ENCODE data around the gene UCK1. TPM values are rescaled to one million over a fixed set of nuclear protein-coding genes. Genes with fewer than 3 reads are reported as not detected.

UCK1 gene
- polyA plus RNA-seq, 6 donors from 2014 or later = 16.8 to 30.6 (median 21.3) TPM

DNA sequence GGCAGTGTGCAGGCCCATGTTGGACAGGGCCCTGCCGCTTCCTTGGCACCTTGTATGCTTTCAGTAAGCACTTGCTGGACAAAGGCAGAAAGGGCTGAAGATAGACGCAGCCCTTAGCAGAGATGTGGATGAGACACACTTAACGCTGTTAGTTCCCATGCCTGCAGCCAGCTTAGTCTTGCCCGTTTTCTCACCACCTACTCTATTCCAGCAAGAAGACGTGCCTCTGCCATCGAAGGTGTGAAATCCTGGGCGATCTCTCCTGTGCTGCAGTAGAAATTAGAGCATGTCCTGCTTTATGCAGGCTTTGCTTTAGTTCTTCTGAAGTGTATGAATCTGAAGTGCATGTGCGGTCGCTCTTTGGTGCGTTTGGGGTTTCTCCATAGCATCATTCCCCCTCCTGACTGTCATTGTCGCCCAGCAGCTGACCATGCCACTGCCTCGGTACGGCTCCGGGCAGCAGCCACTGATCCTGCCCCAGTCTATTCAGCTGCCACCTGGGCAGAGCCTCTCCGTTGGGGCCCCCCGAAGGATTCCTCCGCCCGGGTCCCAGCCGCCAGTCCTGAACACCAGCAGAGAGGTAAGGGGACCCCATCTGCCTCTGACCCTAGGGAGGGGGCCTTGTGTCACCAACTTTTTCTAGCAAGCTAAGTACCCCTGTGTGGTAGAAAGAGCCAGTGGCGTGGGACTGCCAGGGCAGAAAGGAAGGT, 39.9 kb downstream of the UCK1 start:
- no peak overlapping the region for H3K4me3 Mint-ChIP-seq
- peaks cover 17 to 43% of the 10 kb centered on the region in 2 donors for H3K36me3 Mint-ChIP-seq
- H3K4me1 Mint-ChIP-seq = peaks cover 7 to 16% (median 8%) of the 10 kb centered on the region in 3 donors
- no peaks in the 10 kb centered on the region for H3K9me3 Mint-ChIP-seq
- DNase-seq = no peak
- ATAC-seq (ENCODE audit: low read depth in 2 of 2) = no peak
- H3K27me3 Mint-ChIP-seq = no peaks in the 10 kb centered on the region
- peak overlapping the region in 3 of 6 donors; percentile 42 to 89 (median 84) for H3K27ac Mint-ChIP-seq

DNA sequence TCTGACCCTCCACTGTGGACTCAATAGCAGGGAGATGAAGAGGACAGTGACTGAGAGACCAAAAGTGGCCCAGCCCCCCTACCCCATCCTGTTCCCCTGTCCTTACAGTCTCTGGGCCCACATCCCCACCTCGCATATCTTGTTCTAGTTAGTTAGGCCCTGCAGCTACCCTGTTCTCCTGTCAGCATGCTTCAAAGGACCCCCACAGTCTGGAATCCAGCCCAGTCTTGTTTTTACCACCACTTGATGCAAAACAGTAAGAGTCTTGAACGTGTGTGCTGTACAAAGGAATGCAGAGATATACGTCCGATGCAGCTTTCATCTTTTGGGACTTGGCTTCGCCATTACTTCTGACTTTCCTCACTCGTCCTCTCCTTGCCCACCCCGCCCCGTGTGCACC, 40.5 kb downstream of the UCK1 start:
- Mint-ChIP-seq H3K27me3 (no peaks in the 10 kb centered on the region), H3K36me3 (peaks cover 17 to 47% of the 10 kb centered on the region in 2 donors), H3K9me3 (no peaks in the 10 kb centered on the region), H3K4me1 (peaks cover 7 to 16% (median 8%) of the 10 kb centered on the region in 3 donors), H3K4me3 (peak overlapping the region in 1 of 8 donors; percentile 59), H3K27ac (peak overlapping the region in 3 of 6 donors; percentile 24 to 75 (median 29))
- ATAC-seq (ENCODE audit: low read depth in 2 of 2) = no peak
- DNase-seq = no peak

DNA sequence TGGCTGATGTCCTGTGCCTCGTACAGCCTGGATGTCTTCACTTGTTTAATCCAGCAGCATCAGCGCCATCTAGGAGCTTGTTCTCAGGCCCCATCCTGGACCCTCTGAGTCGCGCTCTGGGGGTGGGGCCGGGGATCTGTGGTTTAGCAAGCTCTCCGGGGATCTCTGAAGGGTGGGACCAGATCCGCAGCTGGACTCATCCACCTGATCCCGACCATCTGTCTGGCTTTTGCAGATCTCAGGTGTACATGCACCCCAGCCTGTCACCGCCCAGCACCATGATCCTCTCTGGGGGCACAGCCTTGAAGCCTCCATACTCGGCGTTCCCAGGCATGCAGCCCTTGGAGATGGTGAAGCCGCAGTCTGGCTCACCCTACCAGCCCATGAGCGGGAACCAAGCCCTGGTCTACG, 43.4 kb downstream of the UCK1 start:
- DNase-seq (no peak), ATAC-seq (ENCODE audit: low read depth in 2 of 2) (no peak)
- H3K27me3 Mint-ChIP-seq = no peaks in the 10 kb centered on the region
- H3K4me3 Mint-ChIP-seq = peak overlapping the region in 1 of 8 donors; percentile 33
- H3K36me3 Mint-ChIP-seq = peaks cover 10 to 42% of the 10 kb centered on the region in 2 donors
- peak overlapping the region in 1 of 6 donors; percentile 54 for H3K27ac Mint-ChIP-seq
- H3K9me3 Mint-ChIP-seq = no peaks in the 10 kb centered on the region
- H3K4me1 Mint-ChIP-seq = peaks cover 7 to 16% (median 8%) of the 10 kb centered on the region in 3 donors

GRCh38 chr9:131487001-131487400, 44.1 kb downstream of the UCK1 start:
- Mint-ChIP-seq H3K9me3 (no peaks in the 10 kb centered on the region), H3K27ac (no peak overlapping the region), H3K27me3 (no peaks in the 10 kb centered on the region), H3K4me1 (peaks cover 7 to 18% (median 11%) of the 10 kb centered on the region in 3 donors), H3K4me3 (no peak overlapping the region), H3K36me3 (peaks cover 13 to 48% of the 10 kb centered on the region in 2 donors)
- ATAC-seq (ENCODE audit: low read depth in 2 of 2) (no peak), DNase-seq (no peak)

- Mint-ChIP-seq H3K27me3 (no peaks in the 10 kb centered on the region), H3K4me3 (no peak overlapping the region), H3K27ac (no peak overlapping the region), H3K36me3 (peaks cover 13 to 49% of the 10 kb centered on the region in 2 donors), H3K4me1 (peaks cover 7 to 21% (median 12%) of the 10 kb centered on the region in 3 donors), H3K9me3 (no peaks in the 10 kb centered on the region)
- no peak for DNase-seq
- ATAC-seq (ENCODE audit: low read depth in 2 of 2) = no peak
Observed at GRCh38 chr9:131485728-131486422, 45.2 kb downstream of the UCK1 start.

DNA sequence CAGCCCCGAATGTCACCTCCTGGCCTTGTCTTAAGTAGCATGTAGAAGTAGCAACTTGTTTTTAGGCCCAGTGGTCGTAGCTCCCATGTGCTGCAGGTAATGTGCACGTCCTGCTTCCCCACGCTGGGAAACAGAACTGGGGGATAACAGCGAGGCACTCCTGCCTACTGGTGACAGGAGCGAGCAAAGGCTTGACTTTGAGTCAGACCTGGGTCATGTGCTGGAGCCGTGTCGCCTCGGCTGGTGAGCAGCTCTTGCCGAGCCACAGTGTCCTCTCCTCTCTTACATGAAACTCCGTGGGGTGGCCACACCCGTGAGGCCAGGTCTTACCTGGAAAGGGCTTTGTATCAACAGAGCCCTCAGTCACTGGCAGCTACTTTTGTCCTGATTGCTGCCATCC, 45.9 kb downstream of the UCK1 start:
- Mint-ChIP-seq H3K27ac (no peak overlapping the region), H3K4me3 (no peak overlapping the region), H3K36me3 (peaks cover 13 to 43% of the 10 kb centered on the region in 2 donors), H3K27me3 (no peaks in the 10 kb centered on the region), H3K4me1 (peaks cover 7 to 21% (median 11%) of the 10 kb centered on the region in 3 donors), H3K9me3 (no peaks in the 10 kb centered on the region)
- DNase-seq (no peak), ATAC-seq (ENCODE audit: low read depth in 2 of 2) (no peak)

DNA sequence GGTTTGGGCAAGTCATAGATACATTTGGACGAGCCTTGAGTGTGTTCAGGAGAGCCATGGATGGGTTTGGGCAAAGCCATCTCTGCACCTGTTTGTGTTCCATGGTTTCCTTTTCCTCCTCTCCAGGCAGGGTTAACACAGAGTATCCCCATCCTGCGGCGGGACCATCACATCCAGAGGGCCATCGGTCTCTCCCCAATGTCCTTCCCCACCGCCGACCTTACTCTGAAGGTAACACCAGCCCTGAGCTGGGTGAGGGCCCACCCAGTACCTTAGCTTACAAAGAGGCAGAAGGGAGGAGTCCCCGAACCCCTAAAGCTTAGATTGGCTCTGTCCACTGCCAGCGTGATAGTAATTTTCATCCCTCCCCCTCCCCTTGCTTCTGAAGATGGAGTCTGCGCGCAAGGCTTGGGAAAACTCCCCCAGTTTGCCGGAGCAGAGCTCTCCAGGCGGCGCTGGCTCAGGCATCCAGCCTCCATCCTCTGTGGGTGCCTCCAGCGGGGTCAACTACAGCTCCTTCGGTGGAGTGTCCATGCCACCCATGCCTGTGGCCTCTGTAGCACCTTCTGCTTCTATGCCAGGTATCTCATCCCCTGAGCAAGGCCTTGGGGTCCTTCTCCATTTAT, 46.4 kb downstream of the UCK1 start:
- H3K9me3 Mint-ChIP-seq = no peaks in the 10 kb centered on the region
- DNase-seq = no peak
- no peaks in the 10 kb centered on the region for H3K27me3 Mint-ChIP-seq
- no peak overlapping the region for H3K4me3 Mint-ChIP-seq
- peak overlapping the region in 1 of 6 donors; percentile 30 for H3K27ac Mint-ChIP-seq
- peaks cover 8 to 37% of the 10 kb centered on the region in 2 donors for H3K36me3 Mint-ChIP-seq
- peaks cover 4 to 17% (median 6%) of the 10 kb centered on the region in 3 donors for H3K4me1 Mint-ChIP-seq
- no peak for ATAC-seq (ENCODE audit: low read depth in 2 of 2)

GRCh38 chr9:131484051-131484445, 47.0 kb downstream of the UCK1 start:
- Mint-ChIP-seq H3K9me3 (no peaks in the 10 kb centered on the region), H3K4me1 (peaks cover 4 to 14% (median 4%) of the 10 kb centered on the region in 3 donors), H3K36me3 (peaks cover 14 to 31% of the 10 kb centered on the region in 2 donors), H3K4me3 (no peak overlapping the region), H3K27ac (no peak overlapping the region), H3K27me3 (no peaks in the 10 kb centered on the region)
- DNase-seq (no peak), ATAC-seq (ENCODE audit: low read depth in 2 of 2) (no peak)

GRCh38 chr9:131483319-131484050, 47.6 kb downstream of the UCK1 start:
- Mint-ChIP-seq H3K9me3 (no peaks in the 10 kb centered on the region), H3K27me3 (no peaks in the 10 kb centered on the region), H3K36me3 (peaks cover 11 to 26% of the 10 kb centered on the region in 2 donors), H3K4me3 (no peak overlapping the region), H3K27ac (peak overlapping the region in 1 of 6 donors; percentile 32), H3K4me1 (peaks cover 3 to 9% (median 5%) of the 10 kb centered on the region in 3 donors)
- no peak for ATAC-seq (ENCODE audit: low read depth in 2 of 2)
- no peak for DNase-seq

DNA sequence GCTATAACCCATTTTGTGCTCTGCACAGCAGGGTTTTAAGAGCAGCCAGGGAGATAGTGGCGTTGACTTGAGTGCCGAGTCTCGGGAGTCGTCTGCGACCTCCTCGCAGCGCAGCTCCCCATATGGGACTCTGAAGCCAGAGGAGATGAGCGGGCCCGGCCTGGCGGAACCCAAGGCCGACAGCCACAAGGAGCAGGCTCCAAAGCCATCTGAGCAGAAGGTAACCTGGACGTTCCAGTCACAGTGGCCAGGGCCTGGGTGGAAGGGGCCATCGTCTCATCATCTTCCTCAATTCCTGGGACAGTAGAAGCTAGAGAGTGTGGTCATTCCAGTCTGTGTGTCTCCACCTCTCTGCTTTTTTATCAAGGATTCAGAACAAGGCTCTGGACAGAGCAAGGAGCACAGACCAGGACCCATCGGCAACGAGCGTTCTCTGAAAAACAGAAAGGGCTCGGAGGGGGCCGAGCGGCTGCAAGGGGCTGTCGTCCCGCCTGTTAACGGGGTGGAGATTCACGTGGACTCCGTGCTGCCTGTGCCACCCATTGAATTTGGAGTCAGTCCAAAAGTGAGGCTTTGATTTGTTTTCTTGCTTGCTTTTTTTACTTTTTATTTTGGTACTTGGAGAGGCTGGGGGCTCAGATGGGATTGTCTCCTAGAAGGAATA, 48.6 kb downstream of the UCK1 start:
- no peak for ATAC-seq (ENCODE audit: low read depth in 2 of 2)
- Mint-ChIP-seq H3K4me3 (no peak overlapping the region), H3K4me1 (peaks cover 4 to 10% (median 8%) of the 10 kb centered on the region in 3 donors), H3K27ac (peak overlapping the region in 2 of 6 donors; percentile 53 to 81), H3K36me3 (peaks cover 10 to 21% of the 10 kb centered on the region in 2 donors), H3K27me3 (no peaks in the 10 kb centered on the region), H3K9me3 (no peaks in the 10 kb centered on the region)
- no peak for DNase-seq

DNA sequence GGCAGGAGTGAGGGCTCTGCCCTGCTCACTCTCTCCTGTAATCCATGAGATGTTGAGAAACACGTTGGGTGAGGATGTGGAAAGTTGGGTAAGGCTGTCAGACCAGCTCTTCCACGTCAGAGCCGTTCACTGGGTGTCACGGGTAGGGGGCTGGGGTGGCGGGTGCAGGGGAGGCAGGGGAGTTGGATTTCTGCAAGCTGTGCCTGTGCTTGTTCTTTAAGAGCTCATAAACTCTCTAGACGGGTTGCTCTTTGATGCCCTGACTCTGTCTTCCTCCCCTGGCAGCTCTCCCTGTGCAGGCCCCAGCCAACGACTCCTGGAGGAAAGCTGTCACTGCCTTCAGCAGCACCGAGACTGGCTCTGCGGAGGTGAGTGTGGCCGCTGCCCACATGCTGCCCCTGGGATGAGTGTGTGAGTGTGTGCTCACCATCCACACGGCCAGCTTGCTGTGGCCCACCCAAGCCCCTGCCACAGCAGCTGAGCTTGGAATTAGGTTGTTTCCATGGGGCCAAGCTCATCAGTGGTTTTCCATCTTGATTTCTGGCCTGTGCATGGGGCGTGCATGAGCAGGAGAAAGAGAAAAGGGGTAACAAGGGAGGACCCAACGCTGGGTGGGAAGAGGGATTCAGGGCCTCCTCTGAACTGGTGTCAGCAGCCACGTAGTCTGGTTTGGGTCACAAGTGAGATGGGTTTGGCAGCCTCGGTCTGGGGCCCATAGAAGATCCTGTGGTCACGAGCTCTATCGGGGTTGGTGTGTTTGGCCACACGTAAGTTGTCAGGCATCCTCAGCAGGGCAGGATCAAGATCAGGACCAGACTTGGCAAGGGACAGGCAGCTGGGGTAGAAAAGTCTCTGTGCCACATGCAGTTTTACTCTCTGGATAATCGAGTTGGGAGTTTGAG, 49.4 kb downstream of the UCK1 start:
- Mint-ChIP-seq H3K4me3 (no peak overlapping the region), H3K27ac (peak overlapping the region in 4 of 6 donors; percentile 41 to 81 (median 52)), H3K9me3 (no peaks in the 10 kb centered on the region), H3K36me3 (peaks cover 10 to 21% of the 10 kb centered on the region in 2 donors), H3K27me3 (no peaks in the 10 kb centered on the region), H3K4me1 (peaks cover 4 to 10% (median 8%) of the 10 kb centered on the region in 3 donors)
- no peak for ATAC-seq (ENCODE audit: low read depth in 2 of 2)
- no peak for DNase-seq

- Mint-ChIP-seq H3K36me3 (peaks cover 10 to 14% of the 10 kb centered on the region in 2 donors), H3K27me3 (no peaks in the 10 kb centered on the region), H3K4me1 (peaks cover 4 to 10% (median 8%) of the 10 kb centered on the region in 3 donors), H3K9me3 (no peaks in the 10 kb centered on the region), H3K27ac (no peak overlapping the region), H3K4me3 (no peak overlapping the region)
- ATAC-seq (ENCODE audit: low read depth in 2 of 2) (no peak), DNase-seq (no peak)
Observed at GRCh38 chr9:131480258-131480657, 50.8 kb downstream of the UCK1 start.
